GM18951 (cell line): ENCODE measurements around the gene MYL9.

Experiments used
- POLR2A ChIP-seq: IDR thresholded peaks from 4 replicates; pipeline ENCODE4 v1.6.1; 2011; ENCODE audit warnings: mild to moderate bottlenecking; ENCODE audit not compliant: insufficient read length, insufficient read depth; ENCODE audit errors: extremely low read depth
- in situ Hi-C: fragments of 300-500 bp; cut with MboI; formaldehyde crosslinking; loops from one replicate; pipeline ENCODE4 v1.12.0; 2022; ENCODE audit warnings: low sequenced_read_pairs, mixed read lengths, inconsistent platforms; ENCODE audit not compliant: unreplicated experiment

MYL9 gene

DNA sequence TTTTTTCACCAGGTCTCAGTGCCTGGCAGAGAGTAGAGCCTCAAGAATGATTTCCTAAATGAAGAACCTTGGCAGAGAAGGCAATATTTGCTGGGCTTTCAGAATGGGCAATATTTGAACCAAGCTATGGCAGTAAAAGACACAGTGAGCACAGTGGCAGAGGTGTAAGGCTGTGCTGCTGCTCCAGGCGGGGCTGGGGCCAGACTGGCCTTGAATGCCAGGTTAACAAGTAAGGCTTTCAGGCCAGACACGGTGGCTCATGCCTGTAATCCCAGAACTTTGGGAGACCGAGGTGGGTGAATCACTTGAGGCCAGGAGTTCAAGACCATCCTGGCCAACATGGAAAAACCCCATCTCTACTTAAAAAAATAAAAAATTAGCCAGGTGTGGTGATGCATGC is 8.5 kb upstream of the MYL9 start:
- in situ Hi-C loops: no loop called here
- TF ChIP-seq POLR2A: no peak

DNA sequence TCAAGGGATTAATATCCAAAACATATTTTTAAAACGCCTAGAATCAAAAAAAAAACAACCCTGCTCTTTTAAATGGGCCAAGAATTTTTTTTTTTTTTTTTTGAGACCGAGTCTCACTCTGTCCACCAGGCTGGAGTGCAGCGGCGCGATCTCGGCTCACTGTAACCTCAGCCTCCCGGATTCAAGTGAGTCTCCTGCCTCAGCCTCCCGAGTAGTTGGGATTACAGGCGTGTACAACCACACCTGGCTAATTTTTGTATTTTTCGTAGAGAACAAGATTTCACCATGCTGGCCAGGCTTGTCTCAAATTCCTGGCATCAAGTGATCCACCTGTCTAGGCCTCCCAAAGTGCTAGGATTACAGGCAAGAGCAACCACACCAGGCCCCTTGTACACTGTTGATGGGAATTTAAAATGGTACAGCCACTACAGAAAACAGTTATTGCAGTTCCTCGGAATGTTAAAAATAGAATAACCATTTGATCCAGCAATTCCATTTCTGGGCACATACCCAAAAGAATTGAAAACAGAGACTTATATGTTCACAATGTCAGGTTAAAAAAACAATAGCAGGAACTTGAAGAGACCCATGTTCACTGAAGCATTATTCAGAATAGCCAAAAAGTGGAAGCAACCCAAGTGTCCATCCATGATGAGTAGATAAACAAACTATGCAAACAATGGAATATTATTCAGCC is 3.1 kb upstream of the MYL9 start:
- no peak for TF ChIP-seq POLR2A
- in situ Hi-C loops: no loop called here

DNA sequence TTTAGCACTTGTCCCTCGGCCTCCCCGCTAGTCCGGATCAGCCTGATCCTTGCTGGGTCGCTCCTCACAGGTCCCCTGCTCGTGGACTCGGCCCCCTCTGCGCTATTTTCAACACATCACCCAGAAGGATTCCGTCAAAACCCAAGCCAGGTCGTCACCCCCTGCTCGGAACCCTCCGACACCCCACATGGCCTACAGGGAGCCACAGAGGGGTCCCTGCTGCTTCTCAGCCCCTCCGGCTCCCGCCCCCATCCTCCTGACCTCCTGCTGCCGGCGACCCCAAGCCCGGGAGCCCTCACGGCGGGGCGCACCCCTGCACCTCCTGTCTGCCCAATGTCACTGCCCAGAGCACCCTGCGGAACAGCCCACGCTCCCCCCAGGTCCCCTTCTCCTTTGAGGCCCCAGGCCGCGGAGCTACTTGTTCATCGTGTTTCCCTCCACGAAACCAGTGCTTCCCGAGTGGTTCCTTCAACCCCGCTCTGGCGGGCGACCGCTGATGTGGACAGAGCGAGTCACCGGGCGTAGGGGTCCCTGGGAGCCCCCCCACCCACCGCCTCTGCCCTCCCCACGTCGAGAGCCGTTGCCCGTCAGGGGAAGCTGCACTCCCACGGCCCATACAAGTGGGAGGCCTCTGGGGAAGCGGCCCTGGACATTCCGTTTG is 638 bp upstream of the MYL9 start:
- in situ Hi-C loops: no loop called here
- no peak for TF ChIP-seq POLR2A

DNA sequence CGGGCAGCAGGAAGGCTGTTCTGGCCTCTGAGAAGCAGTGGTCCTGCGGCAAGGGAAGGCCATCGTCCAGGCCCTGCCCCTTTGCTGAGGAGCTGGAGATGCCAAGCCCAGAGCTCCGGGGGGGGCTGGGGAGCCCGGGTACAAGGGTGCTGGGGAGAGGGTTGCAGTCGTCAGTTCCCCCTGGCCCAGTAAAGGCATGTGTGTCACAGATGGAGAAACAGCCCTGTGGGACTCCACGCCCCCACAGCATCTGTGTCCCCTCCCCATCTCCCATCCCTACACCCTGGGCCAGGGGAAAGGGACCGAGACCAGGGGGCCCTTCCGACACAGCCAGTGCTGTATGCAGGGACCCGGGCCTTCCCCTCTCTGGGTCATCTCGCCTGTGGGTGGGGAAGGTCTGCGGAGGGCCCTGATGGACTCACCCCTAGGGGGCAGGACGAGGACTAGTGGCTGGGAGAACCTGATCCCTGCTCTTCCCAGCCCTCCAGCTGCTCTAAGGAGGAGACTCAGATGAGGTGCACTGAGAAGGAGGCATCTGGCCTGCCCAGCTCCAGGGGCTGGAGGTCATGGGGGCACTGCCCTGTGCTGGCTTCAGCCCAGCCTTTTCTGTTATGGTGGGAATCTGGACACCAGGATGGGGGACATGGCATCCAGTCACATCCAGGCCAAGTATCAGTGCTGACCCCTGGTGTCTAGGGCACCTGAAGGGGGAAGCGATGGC is 609 bp downstream of the MYL9 start:
- no peak for TF ChIP-seq POLR2A
- in situ Hi-C loops: no loop called here

DNA sequence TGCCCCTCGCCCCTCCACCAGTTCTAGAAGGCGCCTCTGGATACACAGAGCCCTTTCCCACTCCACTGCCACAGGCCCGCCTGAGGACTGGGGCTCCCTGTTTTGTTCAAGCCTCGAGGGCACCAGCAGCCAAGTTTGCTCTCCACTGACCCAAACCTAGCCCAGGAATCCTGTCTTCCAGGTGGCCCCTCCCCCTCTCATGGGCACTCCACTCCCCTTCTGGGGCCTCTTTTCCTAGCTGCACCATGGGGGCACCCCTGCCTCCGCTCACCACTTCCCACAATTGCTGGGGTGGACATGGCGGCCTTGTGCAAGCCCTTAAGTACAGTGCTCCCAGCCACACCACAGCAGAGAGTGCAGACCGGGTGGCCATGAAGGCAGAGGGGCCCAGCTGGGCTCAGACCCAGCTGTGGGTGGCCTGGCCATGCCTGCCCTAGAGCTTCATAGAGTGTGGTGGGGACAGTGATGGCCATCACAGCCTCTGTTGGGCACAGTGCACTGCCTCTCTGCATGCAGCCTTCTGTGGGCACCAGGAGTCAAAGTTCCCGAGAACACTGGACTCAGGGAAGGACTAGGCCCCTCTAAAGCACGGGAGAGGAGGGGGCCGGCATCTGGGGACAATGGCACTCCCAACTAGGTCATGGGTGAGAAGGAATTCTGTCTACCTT is 1.3 kb downstream of the MYL9 start:
- no peak for TF ChIP-seq POLR2A
- in situ Hi-C loops: no loop called here

DNA sequence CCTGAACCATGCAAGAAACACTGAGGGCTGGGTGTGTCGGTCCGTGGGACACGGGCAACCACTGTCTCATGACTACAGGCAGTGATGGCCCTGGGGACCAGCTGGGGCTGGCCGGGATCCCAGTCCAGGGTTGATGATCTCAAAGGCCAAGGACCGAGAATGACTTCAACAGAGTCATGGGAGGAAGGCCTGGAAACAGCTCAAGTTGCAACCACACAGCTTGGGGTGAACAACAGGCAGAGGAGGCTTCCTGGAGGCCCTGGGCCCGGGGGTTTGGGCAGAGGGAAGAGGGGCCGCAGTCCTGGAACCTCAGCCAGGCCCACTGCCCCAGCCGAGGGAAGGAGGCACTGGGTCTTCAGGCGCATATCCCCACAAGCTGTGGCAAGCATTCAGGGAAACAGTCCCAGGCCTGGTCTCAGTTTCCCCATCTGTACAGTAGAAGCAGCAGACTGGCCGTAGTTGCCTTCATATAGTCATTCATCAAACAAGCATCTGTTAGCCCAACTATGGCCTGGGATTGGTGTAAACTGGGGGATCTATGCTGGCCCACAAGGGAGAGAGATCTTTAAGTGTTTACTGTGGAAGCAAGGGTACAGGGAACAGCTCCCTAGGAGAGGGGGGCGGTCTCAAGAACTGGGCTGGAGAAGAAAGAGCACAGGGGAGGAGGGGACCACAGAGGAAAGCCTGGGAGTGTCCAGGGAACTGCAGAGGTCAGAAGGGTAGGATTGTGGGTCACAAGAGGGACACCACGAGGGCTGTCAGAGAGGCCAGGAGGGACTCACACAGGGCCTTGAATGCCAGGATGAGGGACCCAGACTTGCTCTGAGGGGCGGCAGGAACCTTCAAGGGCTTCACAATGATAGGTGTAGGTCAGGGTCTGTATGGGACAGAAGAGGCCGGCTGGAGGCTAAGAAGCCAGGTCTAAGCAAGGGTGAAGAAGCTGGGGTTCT is 2.1 kb downstream of the MYL9 start:
- in situ Hi-C loops: no loop called here
- TF ChIP-seq POLR2A: no peak

DNA sequence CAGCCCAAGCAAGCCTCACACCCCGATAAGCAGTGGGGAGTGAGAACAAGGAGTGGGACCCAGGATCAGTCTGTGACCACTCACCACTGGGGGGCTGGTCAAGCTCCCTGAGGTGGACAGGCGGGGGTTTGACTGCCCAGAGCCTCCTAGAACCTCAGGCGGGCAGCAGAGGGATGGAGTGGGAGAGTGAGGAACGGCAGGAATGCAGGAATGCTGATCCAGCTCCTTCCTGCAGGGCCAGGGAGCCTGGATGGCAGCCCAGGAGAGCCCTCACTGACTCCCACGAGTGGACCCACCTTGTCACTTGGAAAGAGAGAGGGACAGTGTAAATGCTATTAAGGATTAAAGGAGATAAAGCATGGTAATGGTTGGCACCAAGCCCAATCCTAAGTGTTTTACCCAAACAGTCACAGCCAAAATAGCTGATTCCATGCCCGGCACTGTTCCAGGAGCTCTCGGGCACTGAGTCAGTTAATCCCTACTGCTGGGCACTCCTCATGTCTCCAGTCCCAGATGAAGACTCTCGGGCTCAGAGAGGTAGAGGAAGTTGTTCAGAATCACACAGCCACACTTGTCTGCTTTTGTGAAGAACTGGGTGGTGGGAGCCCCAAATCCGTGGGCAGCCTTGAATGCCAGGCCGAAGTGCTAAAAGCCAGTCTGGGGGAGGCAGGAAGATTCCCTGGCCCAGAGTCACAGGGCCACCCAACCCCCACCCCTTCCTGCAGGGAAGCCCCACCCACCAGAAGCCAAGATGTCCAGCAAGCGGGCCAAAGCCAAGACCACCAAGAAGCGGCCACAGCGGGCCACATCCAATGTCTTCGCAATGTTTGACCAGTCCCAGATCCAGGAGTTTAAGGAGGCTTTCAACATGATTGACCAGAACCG is 3.1 kb downstream of the MYL9 start:
- in situ Hi-C loops: no loop called here
- TF ChIP-seq POLR2A: no peak

DNA sequence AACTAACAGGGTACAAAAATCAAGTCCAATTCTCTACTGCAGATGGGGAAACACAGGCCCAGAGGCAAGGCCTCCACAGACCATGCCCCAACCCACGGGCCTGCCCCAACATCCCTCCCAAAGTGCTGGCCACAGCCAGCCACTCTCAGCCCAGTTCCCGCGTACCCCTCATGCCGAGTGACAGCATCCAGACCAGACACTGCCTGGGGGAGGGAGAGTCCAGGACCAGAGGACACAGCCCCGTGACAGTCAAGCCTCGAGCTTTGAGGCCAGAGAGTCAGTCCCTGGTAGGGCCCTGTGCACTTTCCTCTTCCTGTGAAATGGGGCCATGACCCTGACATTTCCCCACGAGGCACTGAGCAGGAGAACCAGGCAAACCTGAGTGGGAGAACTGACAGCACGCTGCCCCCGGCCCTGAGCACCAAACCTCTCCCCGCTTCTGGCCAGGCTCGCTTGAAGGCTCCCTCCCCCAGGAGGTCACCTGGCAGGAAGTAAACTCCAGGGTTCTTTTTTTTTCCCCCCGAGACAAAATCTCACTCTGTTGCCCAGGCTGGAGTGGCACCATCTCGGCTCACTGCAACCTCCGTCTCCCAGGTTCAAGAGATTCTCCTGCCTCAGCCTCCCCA is 4.9 kb downstream of the MYL9 start:
- no peak for TF ChIP-seq POLR2A
- in situ Hi-C loops: no loop called here

DNA sequence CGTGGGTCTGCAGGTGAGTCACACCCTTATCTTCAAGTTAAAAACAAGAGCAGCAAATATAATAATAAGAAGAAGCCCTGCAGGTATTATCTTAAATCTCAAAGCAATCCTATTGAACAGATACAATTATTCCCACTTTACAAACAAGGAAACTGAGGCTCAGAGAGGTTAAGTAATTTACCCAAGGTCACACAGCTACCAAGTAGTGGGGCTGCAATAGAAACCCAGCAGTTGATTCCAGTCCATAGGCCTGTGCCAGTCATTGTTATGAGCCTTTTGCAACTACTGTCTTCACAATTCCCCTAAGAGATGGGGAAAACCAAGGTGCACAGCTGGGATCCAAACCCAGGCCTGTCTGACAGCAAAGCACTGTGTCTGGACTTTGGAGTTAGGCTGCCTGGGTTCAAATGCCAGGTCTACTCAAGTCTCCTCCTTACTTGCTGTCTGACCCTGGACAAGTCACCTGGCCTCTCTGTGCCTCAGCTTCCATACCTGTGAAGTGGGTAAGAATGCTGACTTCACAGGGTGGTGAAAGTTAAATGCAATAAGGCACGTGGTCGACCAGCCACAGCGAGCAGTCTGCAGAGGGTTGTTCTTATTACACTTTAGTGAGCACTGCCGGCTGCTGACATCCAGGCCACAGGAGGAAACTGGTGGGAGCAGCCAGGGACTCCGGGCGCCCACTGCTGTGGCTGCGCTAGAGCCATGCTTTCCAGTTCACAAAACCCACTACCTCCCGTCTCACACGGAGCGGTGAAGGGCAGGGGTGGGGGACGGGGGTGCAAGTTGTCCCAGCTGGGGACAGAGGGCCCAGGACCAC is 6.1 kb downstream of the MYL9 start:
- TF ChIP-seq POLR2A: no peak
- in situ Hi-C loops: no loop called here

DNA sequence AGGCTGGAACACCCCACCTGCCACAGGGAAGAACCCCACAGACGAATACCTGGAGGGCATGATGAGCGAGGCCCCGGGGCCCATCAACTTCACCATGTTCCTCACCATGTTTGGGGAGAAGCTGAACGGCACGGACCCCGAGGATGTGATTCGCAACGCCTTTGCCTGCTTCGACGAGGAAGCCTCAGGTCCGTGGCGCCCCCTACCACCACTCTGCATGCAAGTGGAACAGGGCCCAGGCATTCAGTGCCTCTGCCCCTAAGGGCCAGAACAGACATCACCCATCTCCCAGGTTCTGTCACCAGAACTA is 6.6 kb downstream of the MYL9 start:
- in situ Hi-C loops: no loop called here
- no peak for TF ChIP-seq POLR2A
